NT2/D1 (cell line): ENCODE measurements around the gene CERCAM.

ENCODE experiments used
- YY1 ChIP-seq: IDR thresholded peaks from 2 replicates; pipeline ENCODE4 v1.6.1; 2011; ENCODE audit not compliant: insufficient read length, insufficient read depth
- ZNF274 ChIP-seq: IDR thresholded peaks from 2 replicates; pipeline ENCODE4 v1.6.1; 2011; ENCODE audit warnings: mild to moderate bottlenecking, low read depth, low read length

- no peak for TF ChIP-seq YY1
- no peak for TF ChIP-seq ZNF274
These were observed 20.8 kb upstream of the CERCAM start for GRCh38 chr9:128399861-128400260.
